Fibroblast of lung (primary cell): ENCODE measurements around the gene SCFD2. TPM values are rescaled to one million over a fixed set of nuclear protein-coding genes. Genes with fewer than 3 reads are reported as not detected.

Experiments
- DNase-seq, 2 donors: peaks; one replicate each; pipeline versions ENCODE4 v3.0.0 to v3.0.0-alpha.2; 2010; ENCODE audit warnings: low read depth in 2 of 2
- H2AFZ ChIP-seq: 2 replicates; pipeline ENCODE4 v1.5.1; 2012; ENCODE audit warnings: low read length, control low read depth, inconsistent platforms
- H3K27ac ChIP-seq: 2 replicates; pipeline ENCODE4 v1.5.1; 2011; ENCODE audit warnings: low read length, control low read depth; ENCODE audit not compliant: insufficient read depth
- H3K27me3 ChIP-seq: 2 replicates; pipeline ENCODE4 v1.5.1; 2011; ENCODE audit warnings: mild to moderate bottlenecking, low read length; ENCODE audit not compliant: control insufficient read depth, insufficient read depth
- H3K36me3 ChIP-seq: 2 replicates; pipeline ENCODE4 v1.5.1; 2011; ENCODE audit warnings: low read length; ENCODE audit not compliant: control insufficient read depth, insufficient read depth
- H3K4me1 ChIP-seq: 2 replicates; pipeline ENCODE4 v1.5.1; 2011; ENCODE audit warnings: low read length; ENCODE audit not compliant: control insufficient read depth, insufficient read depth; ENCODE audit errors: extremely low read depth
- H3K4me2 ChIP-seq: 2 replicates; pipeline ENCODE4 v1.5.1; 2011; ENCODE audit warnings: low read length, control low read depth; ENCODE audit not compliant: insufficient read depth; ENCODE audit errors: extremely low read depth
- H3K4me3 ChIP-seq, 4 experiments: fragments of 200-600 bp in 1 of 4; sonication (generic) in 1 of 4; replicated peaks in 1 of 4; 2 replicates each; pipeline ENCODE4 v1.5.1; 2011 to 2016; ENCODE audit warnings: low read length in 4 of 4, low read depth in 3 of 4, mild to moderate bottlenecking in 3 of 4, control low read depth in 2 of 4, inconsistent platforms in 1 of 4, mixed read lengths in 1 of 4; ENCODE audit not compliant: insufficient read depth in 1 of 4; ENCODE audit errors: control extremely low read depth in 1 of 4
- H3K79me2 ChIP-seq: 2 replicates; pipeline ENCODE4 v1.5.1; 2012; ENCODE audit warnings: mild to moderate bottlenecking, low read length, inconsistent platforms; ENCODE audit not compliant: control insufficient read depth, insufficient read depth
- H3K9ac ChIP-seq: 2 replicates; pipeline ENCODE4 v1.5.1; 2011; ENCODE audit warnings: mild to moderate bottlenecking, low read length, control low read depth; ENCODE audit not compliant: insufficient read depth
- H3K9me3 ChIP-seq: 2 replicates; pipeline ENCODE4 v1.5.1; 2012; ENCODE audit warnings: low read depth, low read length; ENCODE audit not compliant: control insufficient read depth, insufficient read depth
- H4K20me1 ChIP-seq: 2 replicates; pipeline ENCODE4 v1.5.1; 2011; ENCODE audit warnings: low read length; ENCODE audit not compliant: control insufficient read depth, insufficient read depth; ENCODE audit errors: extremely low read depth
- CTCF ChIP-seq, 2 donors: IDR thresholded peaks in 1 of 2; conservative IDR thresholded peaks in 1 of 2; 1 replicate in 1 of 2; 2 replicates in 1 of 2; pipeline ENCODE4 v1.5.1; 2011 to 2012; ENCODE audit warnings: low read length in 2 of 2, control low read depth in 1 of 2, inconsistent platforms in 1 of 2, low read depth in 1 of 2, mild to moderate bottlenecking in 1 of 2
- EZH2 ChIP-seq: IDR thresholded peaks from 2 replicates; pipeline ENCODE4 v1.5.1; 2012; ENCODE audit warnings: low read length, control low read depth, mild to moderate bottlenecking; ENCODE audit errors: missing control alignments
- polyA plus RNA-seq, 2 donors: library from polyadenylated mRNA; depleted of rRNA in 1 of 2; stranded (reverse) in 1 of 2; unstranded in 1 of 2; fragments of >200 nt; gene quantifications; 2 replicates each; pipeline ENCODE4 v1.2.1, GENCODE V29; 2011 to 2012; ENCODE audit warnings: missing spikeins in 1 of 2
- total RNA-seq: library from RNA; depleted of rRNA; stranded (reverse); fragments of >200 nt; gene quantifications from 2 replicates; pipeline ENCODE4 v1.2.1, GENCODE V29; 2014

The SCFD2 gene
- total and polyA plus RNA-seq, 2 donors (not counting 1 experiment from before 2014, with no cell fraction given) = 16.2 to 23.1 TPM

- Histone ChIP-seq H3K9me3 (no peaks in the 10 kb centered on the region), H4K20me1 (no peaks in the 10 kb centered on the region), H2AFZ (no peak overlapping the region), H3K9ac (no peak overlapping the region), H3K4me2 (no peak overlapping the region), H3K79me2 (no peaks in the 10 kb centered on the region), H3K36me3 (no peaks in the 10 kb centered on the region), H3K27ac (no peak overlapping the region), H3K27me3 (no peaks in the 10 kb centered on the region), H3K4me1 (peaks cover 8% of the 10 kb centered on the region), H3K4me3 (no peak overlapping the region)
- DNase-seq = no peak
- TF ChIP-seq CTCF (conservative IDR thresholded peaks at IDR 0.05 in 1 of 2, IDR thresholded peaks at IDR 0.05 in 1 of 2; ENCODE audit: low read depth in 1 of 2, low read length in 2 of 2) (peak in 1 of 2 donors; percentile 6), EZH2 (no peak)
Observed at GRCh38 chr4:52910115-52910514, 455.7 kb downstream of the SCFD2 start.

DNA sequence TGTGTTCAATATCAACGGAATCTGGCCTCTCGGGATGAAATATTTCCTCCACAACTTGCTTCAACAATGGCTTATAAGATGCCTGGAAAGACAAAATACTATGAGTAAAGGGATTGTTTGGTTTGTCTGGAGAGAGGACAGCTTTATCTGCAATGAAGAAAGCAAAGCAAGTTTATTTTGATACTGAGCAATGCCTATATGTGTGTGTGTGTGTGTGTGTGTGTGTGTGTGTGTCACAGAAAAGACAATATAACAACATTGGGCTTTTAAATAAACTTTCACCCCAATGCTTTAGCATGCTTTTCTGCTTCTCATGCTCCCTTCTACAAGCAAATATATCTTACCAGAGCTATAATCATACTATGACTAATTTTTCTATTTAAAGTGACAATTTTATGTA is 458.4 kb downstream of the SCFD2 start:
- Histone ChIP-seq H3K4me1 (peaks cover 4% of the 10 kb centered on the region), H3K4me2 (no peak overlapping the region), H4K20me1 (no peaks in the 10 kb centered on the region), H3K4me3 (no peak overlapping the region), H3K27ac (no peak overlapping the region), H3K79me2 (no peaks in the 10 kb centered on the region), H3K36me3 (no peaks in the 10 kb centered on the region), H2AFZ (no peak overlapping the region), H3K9ac (no peak overlapping the region), H3K27me3 (no peaks in the 10 kb centered on the region), H3K9me3 (no peaks in the 10 kb centered on the region)
- TF ChIP-seq CTCF (conservative IDR thresholded peaks at IDR 0.05 in 1 of 2, IDR thresholded peaks at IDR 0.05 in 1 of 2; ENCODE audit: low read depth in 1 of 2, low read length in 2 of 2) (no peak), EZH2 (no peak)
- peak in 1 of 2 donors; percentile 20 for DNase-seq

DNA sequence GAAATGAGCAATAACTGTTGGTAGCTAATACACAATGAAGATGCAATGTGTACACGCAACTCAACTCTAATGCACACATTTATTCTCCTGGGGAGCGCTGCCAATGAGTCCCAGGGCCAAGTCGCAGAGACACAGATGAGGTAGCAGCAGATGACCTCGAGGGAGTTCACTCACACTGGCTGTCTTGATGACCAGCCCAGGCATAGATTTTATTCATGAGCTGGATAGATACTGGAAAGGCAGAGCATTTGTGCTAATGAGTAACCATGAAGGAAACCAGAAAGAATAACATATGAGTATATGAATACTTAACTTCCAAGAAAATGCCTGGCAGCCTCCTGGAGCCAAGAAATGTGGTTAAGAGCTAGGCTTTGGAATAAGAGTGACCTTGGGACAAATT is 461.4 kb downstream of the SCFD2 start:
- Histone ChIP-seq H3K9me3 (no peaks in the 10 kb centered on the region), H3K27ac (no peak overlapping the region), H4K20me1 (no peaks in the 10 kb centered on the region), H3K9ac (no peak overlapping the region), H3K79me2 (no peaks in the 10 kb centered on the region), H2AFZ (no peak overlapping the region), H3K4me1 (peaks cover 4% of the 10 kb centered on the region), H3K4me3 (no peak overlapping the region), H3K4me2 (no peak overlapping the region), H3K36me3 (no peaks in the 10 kb centered on the region), H3K27me3 (no peaks in the 10 kb centered on the region)
- DNase-seq = peak in 1 of 2 donors; percentile 69
- no peak for TF ChIP-seq EZH2
- no peak for TF ChIP-seq CTCF (conservative IDR thresholded peaks at IDR 0.05 in 1 of 2, IDR thresholded peaks at IDR 0.05 in 1 of 2; ENCODE audit: low read depth in 1 of 2, low read length in 2 of 2)
